ENCODE data around the gene GMPPA. TPM values are rescaled to one million over a fixed set of nuclear protein-coding genes. Genes with fewer than 3 reads are reported as not detected.

Gene GMPPA
- total and polyA plus RNA-seq, 4 donors, result 18.8 to 48.9 (median 38.7) TPM

DNA sequence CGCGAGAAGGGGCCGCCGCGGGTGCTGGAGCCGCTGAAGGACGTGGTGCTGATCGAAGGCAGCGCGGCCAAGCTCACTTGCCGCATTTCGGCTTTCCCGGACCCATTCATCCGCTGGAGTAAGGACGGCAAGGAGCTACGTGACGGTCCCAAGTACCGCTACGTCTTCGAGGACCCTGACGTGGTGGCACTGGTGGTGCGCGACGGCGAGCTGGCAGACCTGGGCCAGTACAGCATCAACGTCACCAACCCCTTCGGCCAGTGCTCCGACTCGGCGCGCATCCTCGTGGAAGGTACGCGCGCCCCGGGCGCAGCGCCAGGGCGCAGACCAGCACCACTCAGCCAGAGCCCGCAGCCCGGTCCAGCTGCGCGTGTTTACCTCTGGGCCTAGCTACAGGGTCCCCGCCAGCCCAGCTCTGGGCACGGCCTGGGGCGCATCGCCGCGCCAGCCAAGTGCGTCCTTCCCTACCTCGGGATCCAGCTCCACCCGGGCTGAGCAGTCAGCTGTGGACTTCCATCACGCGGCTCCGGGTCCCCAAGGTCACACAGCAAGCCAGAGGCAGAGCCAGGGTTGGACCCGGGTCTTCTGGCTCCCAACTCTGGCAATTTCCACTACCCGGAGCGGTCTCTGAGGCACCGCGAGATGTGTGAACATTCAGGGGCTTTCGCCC lies 1.7 kb upstream of the GMPPA start:
- TF ChIP-seq CTCF (IDR thresholded peaks at IDR 0.05; ENCODE audit: control extremely low read depth, extremely low read depth), result no peak
- H3K36me3 ChIP-seq (ENCODE audit: control insufficient read depth in 4 of 4, insufficient read depth in 4 of 4, low read length in 4 of 4), result peaks cover 0 to 2% (median 0%) of the 10 kb centered on the region in 4 donors
- H3K4me1 ChIP-seq (ENCODE audit: control insufficient read depth in 5 of 5, insufficient read depth in 5 of 5, low read length in 5 of 5), result peaks cover 0 to 49% (median 16%) of the 10 kb centered on the region in 5 donors
- H3K27me3 ChIP-seq (ENCODE audit: control insufficient read depth in 3 of 3, insufficient read depth in 3 of 3, low read length in 2 of 3), result peaks cover 6 to 51% (median 23%) of the 10 kb centered on the region in 3 donors
- peak in 2 of 3 donors; percentile 52 for DNase-seq
- no peak overlapping the region for H3K9ac ChIP-seq (ENCODE audit: insufficient read depth in 1 of 2, low read length in 2 of 2)
- H3K27ac ChIP-seq (ENCODE audit: low read depth in 1 of 2, low read length in 1 of 2), result no peak overlapping the region
- H3K9me3 ChIP-seq (ENCODE audit: control insufficient read depth in 4 of 4, insufficient read depth in 3 of 4, low read length in 3 of 4), result peaks cover 0 to 5% (median 0%) of the 10 kb centered on the region in 4 donors
- no peak for ATAC-seq (ENCODE audit: insufficient read depth, low FRiP score)
- WGBS, 2 donors, result 6 to 8% methylated on average over 59 to 61 of the region's 61 CpGs
- H3K4me3 ChIP-seq, result no peak overlapping the region

GRCh38 chr2:219497495-219498279 lies 1.0 kb upstream of the GMPPA start:
- Histone ChIP-seq H3K27me3 (ENCODE audit: control insufficient read depth in 3 of 3, insufficient read depth in 3 of 3, low read length in 2 of 3) (peaks cover 3 to 47% (median 23%) of the 10 kb centered on the region in 3 donors), H3K4me1 (ENCODE audit: control insufficient read depth in 5 of 5, insufficient read depth in 5 of 5, low read length in 5 of 5) (peaks cover 0 to 49% (median 16%) of the 10 kb centered on the region in 5 donors), H3K9me3 (ENCODE audit: control insufficient read depth in 4 of 4, insufficient read depth in 3 of 4, low read length in 3 of 4) (peaks cover 0 to 5% (median 0%) of the 10 kb centered on the region in 4 donors), H3K4me3 (peak overlapping the region; percentile 40), H3K36me3 (ENCODE audit: control insufficient read depth in 4 of 4, insufficient read depth in 4 of 4, low read length in 4 of 4) (peaks cover 0 to 3% (median 0%) of the 10 kb centered on the region in 4 donors), H3K27ac (ENCODE audit: low read depth in 1 of 2, low read length in 1 of 2) (peak overlapping the region; percentile 88 to 96), H3K9ac (ENCODE audit: insufficient read depth in 1 of 2, low read length in 2 of 2) (no peak overlapping the region)
- ATAC-seq (ENCODE audit: insufficient read depth, low FRiP score) (peak; percentile 78), DNase-seq (peak; percentile 66 to 74 (median 72))
- WGBS, 2 donors, result 3 to 4% methylated on average over 48 to 59 of the region's 59 CpGs
- no peak for TF ChIP-seq CTCF (IDR thresholded peaks at IDR 0.05; ENCODE audit: control extremely low read depth, extremely low read depth)

DNA sequence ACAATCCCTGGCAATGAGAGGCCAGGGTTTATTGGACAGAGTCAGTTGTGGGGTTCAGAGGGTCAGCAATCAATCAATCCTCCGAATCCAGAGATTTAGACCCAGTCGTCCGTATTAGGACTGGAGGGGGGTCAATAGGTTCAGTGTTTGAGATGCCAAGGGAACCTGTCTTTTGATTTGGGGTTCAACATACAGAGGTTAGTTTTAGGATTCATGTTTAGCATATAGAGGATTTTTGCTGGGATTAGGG lies 292 bp downstream of the GMPPA start:
- peak overlapping the region; percentile 4 to 71 for H3K9ac ChIP-seq (ENCODE audit: insufficient read depth in 1 of 2, low read length in 2 of 2)
- ATAC-seq (ENCODE audit: insufficient read depth, low FRiP score) (no peak), DNase-seq (no peak)
- peaks cover 0 to 39% (median 23%) of the 10 kb centered on the region in 3 donors for H3K27me3 ChIP-seq (ENCODE audit: control insufficient read depth in 3 of 3, insufficient read depth in 3 of 3, low read length in 2 of 3)
- no peak for TF ChIP-seq CTCF (IDR thresholded peaks at IDR 0.05; ENCODE audit: control extremely low read depth, extremely low read depth)
- H3K4me3 ChIP-seq, result peak overlapping the region; percentile 67
- peaks cover 0 to 5% (median 0%) of the 10 kb centered on the region in 4 donors for H3K9me3 ChIP-seq (ENCODE audit: control insufficient read depth in 4 of 4, insufficient read depth in 3 of 4, low read length in 3 of 4)
- H3K4me1 ChIP-seq (ENCODE audit: control insufficient read depth in 5 of 5, insufficient read depth in 5 of 5, low read length in 5 of 5), result peaks cover 0 to 49% (median 16%) of the 10 kb centered on the region in 5 donors
- WGBS, 2 donors, result 0% methylated on average over 3 of the region's 3 CpGs
- H3K36me3 ChIP-seq (ENCODE audit: control insufficient read depth in 4 of 4, insufficient read depth in 4 of 4, low read length in 4 of 4), result peaks cover 0 to 10% (median 4%) of the 10 kb centered on the region in 4 donors
- H3K27ac ChIP-seq (ENCODE audit: low read depth in 1 of 2, low read length in 1 of 2), result peak overlapping the region; percentile 33 to 76

Measured in lung (tissue), 12 donors.